Camera-type eye (tissue), 1 donor: ENCODE measurements around the gene MRTO4. TPM values are rescaled to one million over a fixed set of nuclear protein-coding genes. Genes with fewer than 3 reads are reported as not detected.

Source experiments
- total RNA-seq: library from RNA; depleted of rRNA; stranded (reverse); fragments of >200 nt; gene quantifications from one replicate; pipeline ENCODE4 v1.2.3, GENCODE V29; 2014

Gene MRTO4
- total RNA-seq, result 17.6 TPM

DNA sequence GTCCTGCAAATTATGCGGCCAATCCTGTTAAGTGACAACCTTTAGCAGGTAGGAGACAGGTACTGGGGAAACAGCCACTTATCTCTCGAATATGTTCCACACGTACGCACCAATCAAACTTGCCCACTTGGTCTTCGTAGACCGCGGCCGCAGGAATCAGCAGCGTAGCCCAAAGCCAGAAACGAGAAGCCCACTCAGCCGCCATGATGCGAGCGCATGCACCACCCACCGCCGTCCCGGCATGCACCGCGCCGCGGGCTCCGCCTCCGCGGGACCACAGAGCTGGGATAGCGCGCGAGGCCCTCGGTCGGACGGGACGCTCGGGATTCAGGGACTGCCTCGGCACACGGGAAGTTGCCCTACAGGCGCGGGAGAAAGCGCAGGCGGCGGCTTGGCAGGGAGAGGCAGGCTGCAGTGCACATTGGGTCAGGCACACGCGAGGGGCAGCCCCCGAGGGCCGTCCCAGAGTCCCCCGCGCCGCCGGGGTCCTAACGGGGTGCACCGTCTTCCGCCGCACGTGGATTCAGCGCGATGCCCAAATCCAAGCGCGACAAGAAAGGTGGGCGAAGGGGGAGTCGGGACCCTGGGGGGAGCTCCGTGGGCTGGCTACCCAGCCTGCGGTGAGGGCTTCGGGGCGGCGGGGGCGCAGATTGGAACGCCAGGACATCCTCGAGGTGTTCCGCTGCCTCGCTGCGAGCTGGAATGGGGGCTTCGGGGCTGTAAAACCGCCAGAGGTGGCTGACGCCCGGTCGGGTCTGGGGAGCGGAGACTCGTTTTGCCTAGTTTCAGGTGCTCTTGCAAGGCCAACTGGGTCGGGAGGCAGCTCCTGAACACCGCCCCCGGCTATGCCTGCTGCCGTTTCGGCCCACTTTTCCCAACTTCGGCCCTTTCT is at the start of gene MRTO4, which contains the start of gene EMC1:
TSS of gene MRTO4 (plus strand) at position 501 of the 892 bp plus-strand sequence. CDS start at position 532, 31 bp downstream.
TSS of gene EMC1 (minus strand) at position 220 of the 892 bp plus-strand sequence. CDS start at position 205, 15 bp downstream.

GRCh38 chr1:19209990-19210771 is 41.4 kb upstream of the MRTO4 start, which contains the start of gene UBR4:
TSS of gene UBR4 (minus strand) at chr1:19210266. CDS start at chr1:19210248, 18 bp downstream.

GRCh38 chr1:19288324-19289241 is 37.0 kb downstream of the MRTO4 start, which contains the start of gene AKR7A3:
TSS of gene AKR7A3 (minus strand) at chr1:19288770. CDS start at chr1:19288709, 61 bp downstream.

Other genes with a start within 250 kb of the MRTO4 start
- 137 TPM for gene UBR4, start 41.5 kb upstream of the MRTO4 start, total RNA-seq
- gene EMC1, start 281 bp upstream of the MRTO4 start, total RNA-seq, result 127 TPM
- 3.3 TPM for gene AKR7A3, start 37.0 kb downstream of the MRTO4 start, total RNA-seq
- 85.5 TPM for gene AKR7A2, start 60.3 kb downstream of the MRTO4 start, total RNA-seq
- gene SLC66A1, start 60.5 kb downstream of the MRTO4 start, total RNA-seq, result 23.6 TPM
- 110 TPM for gene CAPZB, start 233.7 kb downstream of the MRTO4 start, total RNA-seq